Tibial nerve (tissue), 4 donors: ENCODE results near the gene TBX1.

Source experiments
- EP300 ChIP-seq, 2 donors: sonication (generic); formaldehyde crosslinking; IDR thresholded peaks; one replicate each; pipeline ENCODE4 v1.6.1; 2017; ENCODE audit warnings: antibody characterized with exemption in 2 of 2, mild to moderate bottlenecking in 1 of 2
- TF ChIP-seq, protein P1 (sequence below), 5 experiments: fragments of 200-600 bp in 3 of 5; fragments of 450-650 bp in 2 of 5; sonication (generic) in 3 of 5; IDR thresholded peaks; one replicate each; pipeline ENCODE4 v1.5.1; 2016 to 2019; ENCODE audit warnings: antibody characterized with exemption in 5 of 5, mild to moderate bottlenecking in 3 of 5, moderate library complexity in 2 of 5

DNA sequence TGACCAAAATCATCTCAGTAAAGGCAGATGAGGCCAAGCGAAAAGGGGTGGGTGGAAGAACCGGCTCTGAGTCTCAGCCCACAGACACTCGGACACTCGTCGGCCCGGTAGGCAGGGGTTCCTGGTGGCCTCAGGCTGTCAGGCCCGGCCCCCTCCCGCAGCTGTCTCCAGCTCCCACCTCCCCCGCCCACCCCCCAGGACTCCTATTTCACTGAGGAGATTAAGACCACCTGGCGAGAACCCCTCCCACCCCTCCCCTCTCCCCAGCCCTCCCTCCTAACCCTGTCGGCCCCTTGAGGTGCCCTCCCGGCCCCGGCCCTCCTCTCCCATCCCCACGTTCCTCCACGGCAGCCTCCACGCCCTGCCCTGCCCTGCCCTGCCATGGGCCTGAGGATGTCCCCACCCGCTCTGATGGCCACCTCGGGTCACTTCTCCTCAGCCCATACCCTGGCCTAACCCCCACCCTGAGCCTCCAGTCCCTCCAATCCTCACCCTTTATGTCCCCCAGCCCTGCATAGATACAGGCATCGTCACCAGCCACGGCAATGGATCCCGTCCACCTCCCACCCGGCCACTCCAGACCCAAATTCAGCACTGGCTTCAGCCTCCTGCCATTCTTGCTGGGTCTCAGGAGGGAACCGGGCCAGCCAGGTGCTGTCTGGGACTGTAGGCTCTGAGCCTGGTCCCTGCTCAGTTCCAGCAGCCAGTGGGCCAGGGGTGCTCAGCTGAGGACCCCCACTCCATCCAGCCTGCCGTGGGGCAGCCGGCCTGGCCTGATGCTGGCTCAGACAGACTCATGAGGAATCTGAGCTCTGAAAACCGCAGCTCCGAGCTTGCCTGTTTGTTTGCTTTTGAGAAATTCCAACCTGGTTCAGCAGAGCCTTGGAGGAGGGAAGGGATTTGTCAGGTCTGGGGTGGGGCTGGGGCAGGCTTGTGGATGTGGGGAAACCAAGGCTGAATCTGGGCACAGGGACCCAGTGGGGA lies 9.8 kb upstream of the TBX1 start:
- TF ChIP-seq, protein P1, sequence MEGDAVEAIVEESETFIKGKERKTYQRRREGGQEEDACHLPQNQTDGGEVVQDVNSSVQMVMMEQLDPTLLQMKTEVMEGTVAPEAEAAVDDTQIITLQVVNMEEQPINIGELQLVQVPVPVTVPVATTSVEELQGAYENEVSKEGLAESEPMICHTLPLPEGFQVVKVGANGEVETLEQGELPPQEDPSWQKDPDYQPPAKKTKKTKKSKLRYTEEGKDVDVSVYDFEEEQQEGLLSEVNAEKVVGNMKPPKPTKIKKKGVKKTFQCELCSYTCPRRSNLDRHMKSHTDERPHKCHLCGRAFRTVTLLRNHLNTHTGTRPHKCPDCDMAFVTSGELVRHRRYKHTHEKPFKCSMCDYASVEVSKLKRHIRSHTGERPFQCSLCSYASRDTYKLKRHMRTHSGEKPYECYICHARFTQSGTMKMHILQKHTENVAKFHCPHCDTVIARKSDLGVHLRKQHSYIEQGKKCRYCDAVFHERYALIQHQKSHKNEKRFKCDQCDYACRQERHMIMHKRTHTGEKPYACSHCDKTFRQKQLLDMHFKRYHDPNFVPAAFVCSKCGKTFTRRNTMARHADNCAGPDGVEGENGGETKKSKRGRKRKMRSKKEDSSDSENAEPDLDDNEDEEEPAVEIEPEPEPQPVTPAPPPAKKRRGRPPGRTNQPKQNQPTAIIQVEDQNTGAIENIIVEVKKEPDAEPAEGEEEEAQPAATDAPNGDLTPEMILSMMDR (IDR thresholded peaks at IDR 0.05) = no peak
- no peak for TF ChIP-seq EP300 (IDR thresholded peaks at IDR 0.05)
